GM12865 (cell line): Measurements from ENCODE around the gene FAM151B.

Experiments
- DNase-seq: peaks from one replicate; pipeline ENCODE4 v3.0.0; 2010; ENCODE audit warnings: low read depth
- H3K4me3 ChIP-seq: 2 replicates; pipeline ENCODE4 v1.5.1; 2011; ENCODE audit warnings: mild to moderate bottlenecking, low read depth, low read length, control low read depth
- TF ChIP-seq, protein P1 (sequence below): IDR thresholded peaks from 2 replicates; pipeline ENCODE4 v1.5.1; 2011; ENCODE audit warnings: low read length, control low read depth, low read depth, inconsistent platforms; ENCODE audit not compliant: insufficient read depth; ENCODE audit errors: missing control alignments

FAM151B gene

DNA sequence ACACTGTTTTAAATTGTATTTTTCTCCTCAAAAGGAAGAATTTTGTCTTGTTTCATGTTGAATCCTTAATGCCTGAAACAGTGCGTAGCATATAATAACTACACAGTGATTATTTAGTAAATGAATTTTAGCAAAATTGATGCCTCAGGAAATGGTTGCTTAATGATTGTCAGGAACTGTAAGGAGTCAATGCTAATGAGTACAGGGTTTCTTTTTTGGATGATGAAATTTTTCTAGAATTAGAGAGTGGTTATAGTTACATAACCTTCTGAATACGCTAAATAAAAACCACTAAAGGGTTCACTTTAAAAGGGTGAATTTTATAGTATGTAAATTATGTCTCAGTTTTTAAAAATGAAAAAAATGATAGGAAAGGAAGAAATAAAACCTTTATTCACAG is 14.9 kb downstream of the FAM151B start:
- no peak for DNase-seq
- TF ChIP-seq, protein P1, sequence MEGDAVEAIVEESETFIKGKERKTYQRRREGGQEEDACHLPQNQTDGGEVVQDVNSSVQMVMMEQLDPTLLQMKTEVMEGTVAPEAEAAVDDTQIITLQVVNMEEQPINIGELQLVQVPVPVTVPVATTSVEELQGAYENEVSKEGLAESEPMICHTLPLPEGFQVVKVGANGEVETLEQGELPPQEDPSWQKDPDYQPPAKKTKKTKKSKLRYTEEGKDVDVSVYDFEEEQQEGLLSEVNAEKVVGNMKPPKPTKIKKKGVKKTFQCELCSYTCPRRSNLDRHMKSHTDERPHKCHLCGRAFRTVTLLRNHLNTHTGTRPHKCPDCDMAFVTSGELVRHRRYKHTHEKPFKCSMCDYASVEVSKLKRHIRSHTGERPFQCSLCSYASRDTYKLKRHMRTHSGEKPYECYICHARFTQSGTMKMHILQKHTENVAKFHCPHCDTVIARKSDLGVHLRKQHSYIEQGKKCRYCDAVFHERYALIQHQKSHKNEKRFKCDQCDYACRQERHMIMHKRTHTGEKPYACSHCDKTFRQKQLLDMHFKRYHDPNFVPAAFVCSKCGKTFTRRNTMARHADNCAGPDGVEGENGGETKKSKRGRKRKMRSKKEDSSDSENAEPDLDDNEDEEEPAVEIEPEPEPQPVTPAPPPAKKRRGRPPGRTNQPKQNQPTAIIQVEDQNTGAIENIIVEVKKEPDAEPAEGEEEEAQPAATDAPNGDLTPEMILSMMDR: no peak
- no peak overlapping the region for H3K4me3 ChIP-seq

DNA sequence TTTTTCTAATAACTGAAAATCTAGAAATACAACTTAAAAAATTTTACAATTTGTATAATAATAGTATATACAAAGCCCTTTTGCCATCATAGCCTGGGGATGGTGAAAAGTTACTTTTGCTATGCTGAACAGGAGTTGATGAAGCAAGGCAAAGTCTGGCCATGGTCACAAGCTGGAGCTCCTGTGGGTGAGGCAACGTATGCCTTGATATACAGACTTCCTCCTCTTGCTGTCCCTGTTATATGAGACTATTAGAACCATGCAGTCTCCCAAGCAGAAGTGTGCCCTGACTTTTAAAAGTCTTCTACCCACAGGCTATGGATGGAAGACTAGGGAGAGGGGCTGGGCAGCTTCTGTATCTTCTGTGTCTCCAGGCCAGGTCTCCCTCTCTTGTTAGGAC is 15.7 kb downstream of the FAM151B start:
- no peak for DNase-seq
- TF ChIP-seq, protein P1: no peak
- H3K4me3 ChIP-seq: no peak overlapping the region

DNA sequence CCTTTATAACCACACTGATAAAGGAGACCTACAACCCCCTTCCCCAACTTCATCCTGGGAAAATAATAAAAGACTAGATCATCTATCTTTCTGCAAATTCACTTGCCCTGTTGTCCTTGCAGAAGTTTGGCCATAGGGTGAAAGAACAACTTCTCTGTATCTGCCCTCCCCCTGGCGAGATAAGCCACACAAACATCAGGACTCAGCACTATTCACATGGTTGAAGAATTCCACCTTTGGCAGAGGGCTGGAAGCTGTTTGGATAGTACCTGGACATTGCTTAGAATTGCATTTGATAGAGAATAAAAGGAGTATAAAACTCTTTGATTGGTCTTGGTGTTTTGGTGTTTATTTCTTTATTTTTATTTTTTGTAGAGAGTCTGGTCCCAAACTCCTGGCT is 16.9 kb downstream of the FAM151B start:
- H3K4me3 ChIP-seq: no peak overlapping the region
- DNase-seq: no peak
- TF ChIP-seq, protein P1: no peak

DNA sequence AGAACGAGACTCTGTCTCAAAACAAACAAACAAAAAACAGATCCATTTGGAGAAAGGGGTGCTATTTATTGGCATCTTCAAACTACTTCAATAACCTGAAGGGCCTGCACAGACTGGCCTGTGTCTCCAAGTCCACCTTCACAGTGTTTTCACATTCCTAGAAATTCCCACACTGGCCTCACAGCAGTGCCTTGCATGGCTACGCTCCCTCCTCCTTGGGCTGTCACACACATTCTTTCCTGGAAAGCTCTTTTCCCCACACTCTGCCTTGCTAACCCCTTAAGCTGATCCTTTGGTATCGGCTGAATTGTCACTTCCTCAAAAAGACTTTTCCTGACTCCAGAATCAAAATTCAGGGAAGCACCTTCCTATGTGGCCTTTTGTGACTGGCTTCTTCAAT is 19.8 kb downstream of the FAM151B start:
- DNase-seq: no peak
- no peak overlapping the region for H3K4me3 ChIP-seq
- TF ChIP-seq, protein P1: no peak

DNA sequence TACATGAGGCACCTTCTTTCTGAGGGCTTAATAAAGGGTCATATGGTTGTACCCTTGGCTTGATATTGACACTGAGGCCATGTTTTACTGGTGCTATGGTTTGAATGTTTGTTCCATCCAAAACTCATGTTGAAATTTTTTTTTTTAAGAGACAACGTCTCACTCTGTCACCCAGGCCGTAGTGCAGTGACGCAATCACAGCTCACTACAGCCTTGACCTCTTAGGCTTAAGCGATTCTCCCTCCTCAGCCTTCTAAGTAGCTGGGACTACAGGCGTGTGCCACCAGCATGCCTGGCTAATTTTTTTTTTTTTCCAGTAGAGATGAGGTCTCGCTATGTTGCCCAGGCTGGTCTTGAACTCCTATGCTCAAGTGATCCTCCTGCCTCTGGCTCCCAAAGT is 20.9 kb downstream of the FAM151B start:
- TF ChIP-seq, protein P1: no peak
- DNase-seq: no peak
- H3K4me3 ChIP-seq: no peak overlapping the region

DNA sequence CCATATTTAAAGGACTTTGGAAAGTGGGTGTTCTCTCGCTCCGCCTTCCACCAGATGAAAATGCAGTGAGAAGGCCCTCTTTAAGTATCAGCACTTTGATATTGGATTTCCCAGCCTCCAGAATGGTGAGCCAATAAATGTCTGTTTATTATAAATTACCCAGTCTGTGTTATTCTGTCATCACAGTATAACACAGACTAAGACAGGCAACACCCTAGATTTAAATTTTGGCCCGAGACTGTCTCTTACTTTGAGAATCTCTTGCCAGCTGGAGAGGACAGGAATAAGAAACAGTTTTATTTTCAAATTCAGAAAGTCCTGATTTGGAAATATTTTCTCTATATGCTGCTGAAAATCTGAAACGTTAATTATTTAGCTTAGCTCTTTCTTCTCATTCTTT is 21.5 kb downstream of the FAM151B start:
- TF ChIP-seq, protein P1: no peak
- no peak for DNase-seq
- no peak overlapping the region for H3K4me3 ChIP-seq

DNA sequence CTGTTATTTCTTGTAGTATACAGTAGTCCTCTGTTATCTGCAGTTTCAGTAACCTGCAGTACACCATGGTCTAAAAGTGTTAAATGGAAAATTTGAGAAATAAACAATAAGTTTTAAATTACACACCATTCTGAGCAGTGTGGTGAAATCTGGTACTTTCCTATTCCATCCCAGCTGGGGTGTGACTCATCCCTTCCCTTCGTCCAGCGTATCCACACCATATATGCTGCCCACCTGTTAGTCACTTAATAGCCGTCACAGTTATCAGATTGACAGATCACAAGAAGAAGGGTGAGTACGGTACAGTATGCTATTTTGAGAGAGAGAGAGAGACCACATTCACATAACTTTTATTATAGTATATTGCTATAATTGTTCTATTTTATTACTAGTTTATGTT is 28.9 kb downstream of the FAM151B start:
- TF ChIP-seq, protein P1: no peak
- no peak overlapping the region for H3K4me3 ChIP-seq
- peak; percentile 31 for DNase-seq
